GM18870 (cell line): ENCODE results near the gene ZNF256.
A peak's percentile ranks its signal among the peaks of the same experiment; 100 is the strongest.

Experiments
- ATAC-seq: cut with Tn5 transposase; IDR thresholded peaks from one replicate; pipeline ENCODE4 v1.9.1; 2021; ENCODE audit warnings: moderate library complexity; ENCODE audit not compliant: unreplicated experiment

The ZNF256 gene

DNA sequence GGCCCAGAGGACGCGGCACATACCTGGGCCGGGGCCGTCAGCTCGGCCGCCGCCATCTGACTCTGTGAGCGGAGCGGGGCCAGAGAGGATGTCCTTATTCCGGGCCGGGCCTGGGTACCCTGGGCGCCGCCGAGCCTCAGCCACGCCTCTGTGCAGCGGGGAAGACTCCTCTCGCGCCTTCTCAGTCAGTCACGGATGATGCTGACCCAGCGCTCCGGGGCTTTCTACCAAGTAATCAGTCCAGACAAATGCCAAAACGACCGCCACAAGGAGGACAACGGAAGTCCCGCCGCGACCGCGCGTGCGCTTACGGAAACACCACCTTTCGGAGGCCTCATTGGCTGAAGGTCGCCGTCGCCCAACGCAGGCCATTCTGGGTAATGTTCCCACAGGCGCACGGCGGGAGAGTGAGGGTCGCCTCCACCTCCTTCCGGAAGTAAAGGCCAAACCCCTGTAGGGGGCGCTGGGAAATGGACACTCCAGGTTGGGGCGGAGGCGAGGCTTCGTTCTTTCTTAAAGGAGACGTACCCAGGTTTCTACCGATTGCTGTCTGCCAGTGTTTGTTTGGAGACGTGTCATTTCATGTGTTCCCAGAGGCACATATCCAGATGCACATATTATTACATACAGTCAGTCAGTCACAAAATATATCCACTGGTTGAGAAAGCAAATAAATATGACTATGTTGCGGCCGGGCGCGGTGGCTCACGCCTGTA, at the start of gene ZNF256:
Gene ZNF256, minus strand, starts transcription at position 288 of the 716 bp plus-strand sequence. Its CDS starts 232 bp downstream, at position 56.
- ATAC-seq = peak; percentile 84

DNA sequence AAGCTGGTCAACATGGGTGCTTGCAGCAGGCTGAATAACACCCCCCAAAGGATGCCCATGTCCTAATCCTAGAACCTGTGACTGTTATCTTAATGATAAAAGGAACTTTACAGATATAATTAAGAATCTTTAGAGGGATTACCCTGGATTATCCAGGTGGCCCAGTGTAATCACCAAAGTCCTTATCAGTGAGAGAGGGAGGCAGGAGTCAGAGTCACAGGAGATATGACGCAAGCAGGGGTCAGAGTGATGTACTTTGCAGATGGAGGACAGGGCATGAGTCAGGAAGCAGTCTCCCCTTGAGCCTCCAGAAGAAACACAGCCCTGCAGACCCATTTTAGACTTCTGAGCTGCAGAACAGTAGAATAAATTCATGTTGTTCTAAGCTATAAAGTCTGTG, 45.3 kb upstream of the ZNF256 start:
- no peak for ATAC-seq

DNA sequence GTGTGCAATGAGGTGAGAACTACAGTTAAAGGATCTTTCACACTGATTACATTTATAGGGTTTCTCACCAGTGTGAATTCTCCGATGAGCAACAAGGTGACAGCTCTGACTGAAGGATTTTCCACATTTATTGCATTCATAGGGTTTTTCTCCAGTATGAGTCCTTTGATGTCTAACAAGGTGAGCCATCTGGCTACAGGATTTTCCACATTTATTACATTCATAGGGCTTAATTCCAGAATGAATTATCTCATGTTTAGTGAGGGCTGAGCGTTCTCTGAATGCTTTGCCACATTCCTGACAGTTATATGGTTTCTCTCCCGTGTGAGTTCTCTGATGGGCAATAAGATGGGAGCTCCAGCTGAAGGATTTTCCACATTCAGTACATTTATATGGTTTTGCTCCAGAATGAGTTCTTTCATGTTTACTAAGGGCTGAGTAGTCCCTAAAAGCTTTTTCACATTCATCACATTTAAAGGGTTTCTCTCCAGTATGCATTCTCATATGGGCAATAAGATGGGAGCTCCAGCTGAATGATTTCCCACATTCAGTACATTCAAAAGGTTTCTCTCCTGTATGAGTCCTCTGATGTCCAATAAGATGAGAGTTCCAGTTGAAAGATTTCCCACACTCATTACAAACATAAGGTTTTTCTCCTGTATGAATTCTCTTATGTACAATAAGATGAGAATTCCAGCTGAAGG, 31.2 kb upstream of the ZNF256 start:
- ATAC-seq = no peak

DNA sequence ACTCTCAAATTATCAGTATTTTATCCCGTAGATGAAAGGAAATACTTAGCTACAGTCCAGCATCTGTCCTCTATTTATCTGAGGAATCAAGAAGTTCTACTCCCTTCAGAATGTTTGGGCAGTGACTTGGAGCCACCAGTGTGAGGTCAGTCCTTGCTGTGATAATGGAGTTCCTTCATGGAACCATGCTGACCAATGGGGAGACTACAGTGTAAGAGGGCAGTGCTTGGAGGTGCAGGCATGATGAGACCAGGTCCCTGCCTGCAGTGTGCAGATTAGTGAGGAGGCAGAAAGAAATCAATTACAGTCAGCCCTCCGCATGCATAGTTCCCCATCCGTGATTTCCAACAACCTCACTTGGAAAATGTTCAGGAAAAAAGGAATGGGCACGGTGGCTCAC, 26.9 kb upstream of the ZNF256 start, which contains the start of gene C19orf18:
Gene C19orf18, minus strand, starts transcription at position 101 of the 400 bp plus-strand sequence. CDS start 102 bp downstream, outside the sequence.
- no peak for ATAC-seq

DNA sequence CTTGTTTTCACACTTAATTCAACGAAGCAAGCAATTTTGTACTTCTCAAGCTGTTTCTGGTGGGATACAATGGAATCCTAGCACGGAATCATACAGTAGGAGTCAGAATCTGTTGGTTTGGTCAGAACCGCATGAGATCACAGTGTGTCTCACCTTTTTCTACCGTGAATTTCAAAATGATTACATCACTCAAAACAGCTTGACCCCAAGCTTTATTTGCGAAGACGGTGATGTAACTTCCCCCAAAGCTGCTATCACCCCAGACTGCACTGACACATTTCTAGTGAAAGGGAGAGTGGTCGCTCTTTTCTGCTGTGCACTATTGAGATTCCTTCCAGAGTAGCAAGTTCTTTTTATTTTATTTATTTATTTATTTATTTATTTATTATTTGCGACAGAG, 17.3 kb upstream of the ZNF256 start:
- no peak for ATAC-seq

DNA sequence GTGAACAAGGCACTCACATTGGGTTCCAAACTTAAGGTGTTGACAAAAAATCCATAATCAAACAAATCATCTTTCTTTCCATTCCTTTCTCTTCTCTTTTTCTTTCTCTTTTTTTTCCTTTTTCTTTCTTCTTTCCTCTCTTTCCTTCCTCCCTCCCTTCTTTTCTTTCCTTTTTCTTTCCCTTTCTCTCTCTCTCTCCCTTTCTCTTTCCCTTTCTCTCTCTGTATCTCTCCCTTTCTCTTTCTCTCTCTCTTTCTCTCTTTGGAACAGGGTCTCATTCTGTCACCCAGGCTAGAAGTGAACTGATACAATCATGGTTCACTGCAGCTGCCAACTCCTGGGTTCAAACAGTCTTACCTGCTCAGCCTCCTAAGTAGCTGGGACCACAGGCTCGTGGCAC, 14.3 kb upstream of the ZNF256 start:
- ATAC-seq = no peak

DNA sequence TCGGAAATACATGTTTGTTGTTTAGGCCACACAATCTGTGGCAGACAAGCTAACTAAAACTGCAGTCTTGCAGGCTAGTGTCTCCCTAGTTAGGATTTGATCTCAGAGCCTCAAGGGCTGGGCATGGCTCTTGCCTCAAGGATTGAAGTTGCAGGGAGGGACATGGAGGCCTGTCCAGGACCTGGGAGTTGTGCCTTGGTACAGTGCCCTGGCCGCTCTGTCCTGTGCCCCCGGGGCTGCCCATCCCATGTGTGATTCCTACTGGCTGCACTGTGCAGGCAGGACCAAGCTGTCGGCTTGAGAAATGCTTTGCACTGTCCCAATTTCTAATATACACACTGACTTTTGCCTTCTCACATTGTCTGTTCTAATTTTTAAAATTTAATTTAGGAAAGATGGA, 7.5 kb upstream of the ZNF256 start:
- no peak for ATAC-seq

DNA sequence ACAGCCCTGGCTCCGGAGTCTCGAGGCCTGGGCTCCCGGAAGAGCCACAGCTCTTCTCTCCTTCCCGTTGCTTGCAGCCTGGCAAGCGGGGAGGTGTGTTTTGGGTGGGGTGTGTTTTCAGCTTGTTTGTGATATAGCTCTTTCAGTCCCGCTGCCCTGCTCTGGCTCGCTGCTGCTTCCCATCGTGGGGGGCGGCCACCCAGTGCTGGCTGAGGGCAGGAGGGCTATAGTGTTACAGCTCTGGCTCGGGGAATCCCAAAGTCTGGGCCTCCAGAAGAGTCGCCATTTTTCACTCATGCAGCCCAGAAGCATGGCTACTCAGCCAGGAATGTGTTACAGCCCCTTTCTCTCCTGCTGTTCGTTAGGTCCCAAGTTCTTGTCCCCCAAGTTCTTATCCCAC, 2.2 kb upstream of the ZNF256 start:
- ATAC-seq = no peak

DNA sequence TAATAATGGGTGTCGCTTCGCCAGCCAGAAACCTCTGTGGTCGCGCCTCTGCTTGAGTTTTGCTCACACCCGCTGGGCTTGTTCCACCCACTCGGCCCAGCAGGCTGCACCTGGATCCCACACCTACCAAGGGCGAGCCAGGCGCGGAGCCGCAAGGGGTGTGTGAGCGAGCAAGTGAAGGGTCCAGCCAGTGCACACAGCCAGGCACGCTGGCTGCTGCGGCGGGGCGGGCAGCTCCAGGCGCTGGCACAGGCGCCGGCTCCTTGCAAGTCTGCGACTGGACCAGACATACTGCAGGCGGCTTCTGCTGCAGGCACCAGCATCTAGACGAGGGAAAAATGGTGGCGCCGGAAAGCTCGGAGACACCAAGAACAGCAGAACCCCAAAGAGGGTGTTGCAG, 1.8 kb upstream of the ZNF256 start:
- no peak for ATAC-seq

DNA sequence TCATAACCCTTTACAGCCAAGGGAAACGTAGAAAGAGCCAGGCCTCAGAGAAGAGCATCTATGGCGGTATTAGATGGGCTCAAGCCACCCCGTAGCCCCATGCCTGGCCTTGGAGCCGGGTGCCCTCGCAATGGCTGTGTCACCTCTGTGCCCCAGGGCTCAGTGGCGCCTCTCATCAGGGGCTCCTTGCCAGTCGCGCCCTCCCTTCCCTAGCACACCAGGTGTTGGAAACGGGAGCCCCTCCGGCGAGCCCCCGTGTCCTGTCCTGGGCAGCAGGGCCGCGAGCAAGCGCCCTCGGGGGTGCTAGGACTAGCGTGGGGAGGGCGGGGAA, 453 bp downstream of the ZNF256 start:
- ATAC-seq = no peak

DNA sequence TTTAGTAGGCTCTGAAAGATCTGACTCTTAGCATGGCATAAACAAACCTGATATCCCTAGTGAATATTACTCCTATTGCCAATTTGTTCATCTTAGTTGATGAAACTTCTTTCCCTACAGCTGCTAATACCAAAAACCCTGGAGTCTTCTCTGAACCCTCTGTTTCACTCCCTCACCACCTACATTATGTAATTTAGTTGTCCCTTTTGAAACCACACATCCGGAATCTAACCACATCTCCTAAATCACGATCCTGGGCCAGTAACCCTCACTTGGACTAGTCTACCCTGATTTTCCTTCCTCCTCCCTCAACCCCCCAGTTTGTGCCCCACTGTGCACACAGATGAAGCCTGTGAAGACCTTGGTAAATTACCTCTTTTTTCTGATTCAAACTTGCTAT, 1.2 kb downstream of the ZNF256 start:
- no peak for ATAC-seq

DNA sequence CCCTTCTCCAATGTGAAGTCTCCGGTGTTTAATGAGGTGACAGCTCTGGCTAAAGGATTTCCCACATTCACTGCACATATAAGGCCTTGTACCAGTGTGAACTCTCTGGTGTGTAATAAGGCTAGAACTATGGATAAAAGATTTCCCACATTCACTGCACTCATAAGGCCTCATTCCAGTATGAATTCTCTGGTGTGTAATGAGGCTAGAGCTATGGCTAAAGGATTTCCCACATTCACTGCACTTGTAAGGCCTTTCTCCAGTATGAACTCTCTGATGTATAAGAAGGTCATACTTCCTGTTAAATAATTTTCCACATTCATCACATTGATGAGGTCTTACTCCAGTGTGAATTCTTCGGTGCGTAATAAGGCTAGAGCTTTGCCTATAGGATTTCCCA, 5.9 kb downstream of the ZNF256 start:
- no peak for ATAC-seq

DNA sequence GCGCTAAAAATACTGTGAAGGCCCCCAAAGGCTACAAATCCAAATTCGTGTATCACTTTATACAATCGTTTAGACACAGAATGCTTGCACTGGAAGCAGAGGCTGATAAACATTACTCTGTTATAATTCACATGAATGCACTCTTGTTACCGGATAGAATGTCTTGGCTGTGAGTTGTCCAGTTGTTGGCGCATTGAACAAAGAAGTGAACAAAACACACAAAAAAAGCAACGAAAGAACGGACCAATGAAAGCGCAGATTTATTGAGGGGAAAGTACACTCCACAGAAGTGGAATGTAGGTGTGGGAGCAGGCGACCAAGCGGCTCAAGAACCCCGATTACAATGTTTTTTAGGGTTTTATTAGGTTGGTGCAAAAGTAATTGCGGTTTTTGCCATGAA, 11.8 kb downstream of the ZNF256 start:
- ATAC-seq = no peak

DNA sequence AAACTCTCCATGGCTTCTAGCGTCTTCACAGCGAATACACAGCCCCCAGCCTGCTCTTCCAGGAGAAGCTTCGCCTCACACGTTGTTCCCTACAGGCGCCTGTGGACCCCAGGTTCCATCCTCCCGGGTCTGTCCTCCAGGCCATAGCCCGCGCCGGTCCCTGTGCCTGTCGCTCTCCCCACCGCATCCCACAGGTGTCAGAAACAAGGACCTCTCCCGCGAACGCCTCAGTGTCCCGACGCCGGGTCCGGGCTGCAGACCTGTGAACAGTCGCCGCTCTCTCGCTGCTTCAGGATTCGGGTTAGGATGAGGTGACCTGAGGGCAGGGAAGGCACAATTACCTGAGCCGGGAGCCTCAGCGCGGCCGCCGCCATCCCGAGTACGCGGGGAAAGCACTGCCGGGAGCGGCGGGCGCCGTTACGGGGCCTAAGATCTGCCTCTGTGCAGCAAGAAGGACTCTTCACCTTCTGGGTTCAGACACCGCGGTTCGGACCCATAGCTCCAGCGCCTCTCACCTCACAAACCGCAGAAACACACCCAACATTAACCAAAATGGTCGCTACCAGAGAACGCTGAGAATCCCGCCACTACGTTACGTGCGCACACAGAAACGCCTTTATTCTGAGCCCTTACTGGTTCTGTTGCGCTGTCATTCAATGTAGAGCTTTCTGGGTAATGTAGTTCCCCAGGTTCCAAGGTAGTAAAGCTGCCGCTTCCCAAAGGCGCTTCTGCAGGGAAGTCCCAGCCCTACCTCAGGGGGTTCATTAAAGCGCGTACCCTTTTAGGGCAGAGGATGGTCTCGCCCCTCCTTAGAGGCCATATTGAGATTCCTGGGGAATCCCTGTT, 12.5 kb downstream of the ZNF256 start, which contains the start of gene ZNF418:
Gene ZNF418, minus strand, starts transcription at position 583 of the 846 bp plus-strand sequence. CDS start 1,580 bp downstream, outside the sequence.
- ATAC-seq = peak; percentile 68

DNA sequence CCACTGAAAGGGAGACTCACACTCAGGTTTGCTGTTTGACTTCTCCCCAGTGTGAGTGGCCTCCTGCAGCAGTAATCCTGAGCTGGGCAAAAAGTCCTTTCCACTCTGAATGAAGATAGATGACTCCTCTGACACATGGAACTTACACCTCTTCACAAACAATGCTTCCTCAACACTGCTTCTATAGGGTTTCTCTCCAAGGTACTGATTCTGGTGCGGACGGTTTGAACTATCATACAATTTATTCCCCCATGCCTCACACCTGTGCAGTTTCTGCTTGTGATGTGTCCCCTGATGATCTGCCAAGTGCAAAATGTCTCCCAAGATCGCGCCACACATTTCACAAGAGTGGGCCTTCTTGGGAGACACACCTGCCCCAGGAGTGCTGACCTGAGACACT, 19.9 kb downstream of the ZNF256 start:
- ATAC-seq = no peak

DNA sequence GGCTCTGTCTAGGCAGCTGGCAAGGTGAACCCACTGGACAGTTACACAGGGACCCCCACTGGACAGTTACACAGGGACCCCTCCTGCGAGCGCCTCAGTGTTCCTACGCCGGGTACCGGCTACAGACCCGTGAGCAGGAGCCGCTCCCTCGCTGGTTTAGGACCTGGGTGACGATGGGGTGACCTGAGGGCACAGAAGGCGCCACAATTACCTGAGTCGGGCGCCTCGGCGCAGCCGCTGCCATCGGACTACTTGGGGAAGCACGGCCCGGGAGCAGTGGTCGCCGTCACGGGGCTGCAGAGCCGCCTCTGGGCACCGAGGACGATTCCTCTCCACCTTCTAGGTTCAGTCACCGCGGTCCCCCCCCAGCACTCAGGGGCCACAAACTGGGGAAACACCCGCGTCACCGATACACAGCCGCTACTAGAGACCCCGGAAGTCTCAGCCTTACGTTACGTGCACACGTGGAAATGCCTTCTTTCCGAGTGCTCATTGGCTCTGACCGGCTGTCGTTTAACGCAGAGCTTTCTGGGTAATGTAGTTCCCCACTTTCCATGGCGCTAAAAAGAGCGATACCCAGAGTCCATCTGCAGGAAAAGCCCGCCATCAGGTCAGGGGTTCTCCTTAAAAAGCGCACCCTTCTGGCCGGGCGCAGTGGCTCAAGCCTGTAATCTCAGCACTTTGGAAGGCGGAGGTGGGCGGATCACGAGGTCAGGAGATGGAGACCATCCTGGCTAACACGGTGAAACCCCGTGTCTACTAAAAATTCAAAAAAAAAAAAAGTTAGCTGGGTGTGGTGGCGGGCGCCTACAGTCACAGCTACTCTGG, 31.1 kb downstream of the ZNF256 start, which contains the start of gene ZNF417:
Gene ZNF417, minus strand, starts transcription at position 425 of the 828 bp plus-strand sequence. Its CDS starts 181 bp downstream, at position 244.
- peak; percentile 93 for ATAC-seq

DNA sequence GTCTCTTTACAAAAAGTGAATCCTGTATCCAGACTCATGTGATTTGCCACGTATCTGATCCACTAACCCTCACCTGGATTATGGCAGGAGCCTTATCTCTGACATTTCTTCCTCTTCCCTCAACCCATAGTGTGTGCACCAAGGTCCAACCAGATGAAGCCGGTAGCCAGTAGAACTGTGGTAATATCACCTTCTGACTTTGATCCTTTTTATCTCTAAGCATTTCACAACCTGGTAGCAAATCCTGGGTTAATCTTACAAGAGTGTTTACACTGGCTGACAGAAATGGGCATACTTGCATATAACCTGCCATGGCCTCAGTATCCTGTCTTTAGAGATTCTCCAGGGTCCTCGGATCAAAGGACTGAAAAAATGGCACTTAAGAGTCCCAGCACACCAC, 33.0 kb downstream of the ZNF256 start:
- no peak for ATAC-seq

DNA sequence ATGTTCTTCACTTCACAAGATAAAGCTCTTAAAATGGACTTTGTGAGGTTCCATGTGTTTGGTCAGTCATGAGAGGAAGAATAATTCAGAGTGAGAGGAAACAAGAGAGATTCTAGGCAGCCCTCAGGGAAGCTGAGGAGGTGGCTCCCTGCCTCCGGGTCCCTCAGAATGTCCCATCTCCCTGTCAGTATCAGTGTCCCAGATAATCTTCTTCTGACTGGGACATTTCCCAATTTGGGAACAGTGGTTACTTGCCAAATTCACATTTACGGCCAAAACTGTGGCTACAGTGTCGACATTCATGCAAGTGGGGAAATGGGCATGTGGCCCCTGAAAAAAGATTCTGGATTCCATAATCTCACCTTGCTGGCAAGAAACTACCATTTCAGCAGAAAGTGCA, 40.1 kb downstream of the ZNF256 start:
- no peak for ATAC-seq

DNA sequence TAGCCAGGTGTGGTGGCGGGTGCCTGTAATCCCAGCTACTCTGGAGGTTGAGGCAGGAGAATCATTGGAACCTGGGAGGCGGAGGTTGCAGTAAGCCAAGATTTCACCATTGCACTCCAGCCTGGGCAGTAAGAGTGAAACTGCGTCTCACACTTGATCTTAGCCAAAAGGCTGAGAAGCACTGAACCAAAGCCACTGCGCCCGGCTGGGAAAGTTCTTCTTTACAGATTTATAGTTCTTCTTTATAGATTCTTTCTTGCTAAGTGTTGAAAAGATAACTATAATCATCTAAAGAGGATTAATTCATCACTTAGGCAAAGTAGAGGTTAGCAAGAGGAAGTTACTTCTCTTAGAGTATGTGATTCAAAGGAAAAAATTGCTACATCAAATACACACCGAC, 42.2 kb downstream of the ZNF256 start:
- ATAC-seq = no peak

DNA sequence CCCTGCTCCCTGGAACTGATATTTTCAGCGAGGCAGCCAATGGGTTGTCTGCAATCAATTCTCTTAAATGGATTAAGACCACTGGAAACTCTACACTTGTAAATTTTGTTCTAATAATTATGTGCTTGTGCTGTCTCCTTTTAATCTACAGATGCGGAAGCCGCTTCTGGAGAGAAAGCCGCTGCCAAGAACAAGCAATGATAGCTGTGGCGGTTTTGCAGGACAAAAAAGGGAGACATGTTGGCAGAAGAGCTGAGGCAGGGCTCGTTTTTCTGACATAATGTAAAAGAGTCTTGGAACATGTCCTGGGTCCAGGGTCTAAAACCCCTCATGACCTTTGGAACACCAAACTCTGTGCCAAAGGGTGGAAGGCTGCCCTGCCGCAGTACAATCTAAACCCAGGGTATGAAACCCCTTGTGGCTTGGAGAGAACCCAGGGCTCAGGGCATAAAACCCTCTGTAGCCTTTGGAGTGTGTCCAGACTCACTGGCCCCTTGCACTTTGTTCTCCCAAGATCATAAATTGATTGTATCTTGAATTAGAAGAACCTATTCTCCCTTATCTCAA, 43.8 kb downstream of the ZNF256 start:
- ATAC-seq = no peak
